GM12878 (cell line): ENCODE results near the gene PDE6D. TPM values are rescaled to one million over a fixed set of nuclear protein-coding genes. Genes with fewer than 3 reads are reported as not detected.

Experiments
- ASH2L ChIP-seq: fragments of 300-600, 200-600 bp; sonication (generic); IDR thresholded peaks from 2 replicates; pipeline ENCODE4 v1.6.1; 2017; ENCODE audit warnings: low read depth, mild to moderate bottlenecking, borderline replicate concordance
- BCL11A ChIP-seq: IDR thresholded peaks from 2 replicates; pipeline ENCODE4 v1.6.1; 2011; ENCODE audit warnings: low read depth, low read length
- CEBPZ ChIP-seq: fragments of 150-350 bp; IDR thresholded peaks from 2 replicates; pipeline ENCODE4 v1.6.1; 2016; ENCODE audit warnings: low read depth, low read length
- CHD2 ChIP-seq: IDR thresholded peaks from 2 replicates; pipeline ENCODE4 v1.6.1; 2011; ENCODE audit warnings: low read depth, low read length, improper control_type of control experiment, borderline replicate concordance
- E4F1 ChIP-seq: fragments of 450-650 bp; IDR thresholded peaks from 2 replicates; pipeline ENCODE4 v1.6.1; 2018; ENCODE audit warnings: borderline replicate concordance, mild to moderate bottlenecking; ENCODE audit not compliant: partially characterized antibody
- EGR1 ChIP-seq, 2 experiments: IDR thresholded peaks; 1 replicate in 1 of 2; 2 replicates in 1 of 2; pipeline ENCODE4 v1.6.1; 2011 to 2012; ENCODE audit warnings: low read depth in 2 of 2, low read length in 2 of 2, borderline replicate concordance in 1 of 2, mild to moderate bottlenecking in 1 of 2, moderate library complexity in 1 of 2
- FOS ChIP-seq: IDR thresholded peaks from 3 replicates; pipeline ENCODE4 v1.6.1; 2011; ENCODE audit warnings: borderline replicate concordance; ENCODE audit not compliant: insufficient read length; ENCODE audit errors: extremely low read depth
- FOXK2 ChIP-seq: fragments of 450-650 bp; IDR thresholded peaks from 2 replicates; pipeline ENCODE4 v1.6.1; 2017; ENCODE audit warnings: mild to moderate bottlenecking, moderate library complexity
- MYC ChIP-seq: IDR thresholded peaks from 2 replicates; pipeline ENCODE4 v1.6.1; 2011; ENCODE audit warnings: mild to moderate bottlenecking, low read length, moderate library complexity, inconsistent platforms; ENCODE audit not compliant: insufficient read depth, insufficient replicate concordance, insufficient read length, severe bottlenecking
- POLR2A ChIP-seq: IDR thresholded peaks from 2 replicates; pipeline ENCODE4 v1.6.1; 2011; ENCODE audit warnings: low read depth, mild to moderate bottlenecking, low read length
- POU2F2 ChIP-seq: IDR thresholded peaks from 3 replicates; pipeline ENCODE4 v1.6.1; 2011; ENCODE audit warnings: low read depth, mild to moderate bottlenecking, low read length, borderline replicate concordance
- RELB ChIP-seq: fragments of 450-650 bp; IDR thresholded peaks from 2 replicates; pipeline ENCODE4 v1.6.1; 2017; ENCODE audit warnings: low read depth, mild to moderate bottlenecking, moderate library complexity
- RUNX3 ChIP-seq: IDR thresholded peaks from 2 replicates; pipeline ENCODE4 v1.6.1; 2012; ENCODE audit warnings: low read length, inconsistent platforms
- STAT1 ChIP-seq: fragments of 450-650 bp; conservative IDR thresholded peaks from 2 replicates; pipeline ENCODE4 v1.6.1; 2014; ENCODE audit warnings: antibody characterized with exemption, mild to moderate bottlenecking
- ZNF207 ChIP-seq: fragments of 450-650 bp; IDR thresholded peaks from 2 replicates; pipeline ENCODE4 v1.6.1; 2014; ENCODE audit warnings: antibody characterized with exemption, mild to moderate bottlenecking, borderline replicate concordance
- ZNF24 ChIP-seq: fragments of 450-650 bp; IDR thresholded peaks from 2 replicates; pipeline ENCODE4 v1.6.1; 2017; ENCODE audit warnings: antibody characterized with exemption, mild to moderate bottlenecking
- ZNF592 ChIP-seq: fragments of 450-650 bp; IDR thresholded peaks from 2 replicates; pipeline ENCODE4 v1.6.1; 2017; ENCODE audit warnings: mild to moderate bottlenecking, moderate library complexity
- polyA plus RNA-seq, 11 experiments: library from polyadenylated mRNA; depleted of rRNA in 4 of 11; unstranded in 6 of 11; stranded (reverse) in 5 of 11; fragments of >200 nt; fragmentation: Nextera tagmentation in 4 of 11; fragmentation: Illumina TruSeq in 1 of 11; extraction: Ambion mirVana in 4 of 11; extraction: Trizol in 1 of 11; gene quantifications; 1 replicate in 1 of 11; 2 replicates in 10 of 11; pipeline versions ENCODE4 v1.2.1 to v1.2.3, GENCODE V29; 2011 to 2016; ENCODE audit warnings: inconsistent platforms in 2 of 11, missing spikeins in 2 of 11, low read depth in 1 of 11
- total RNA-seq, 4 experiments: library from RNA; depleted of rRNA in 3 of 4; stranded (reverse); fragments of >200 nt in 3 of 4; fragmentation: Illumina TruSeq in 1 of 4; extraction: Trizol in 1 of 4; gene quantifications; 2 replicates each; pipeline versions ENCODE4 v1.2.1 to v1.2.3, GENCODE V29; 2013 to 2021

Gene PDE6D
- total and polyA plus RNA-seq, 10 of the 15 experiments (the other 5 are each of a cell fraction or from before 2014, with no cell fraction given), result 8.2 to 69.4 (median 56.2) TPM

GRCh38 chr2:231780909-231781797 lies at the start of gene PDE6D (continued):
- no peak for TF ChIP-seq FOXK2
- peak; percentile 51 for TF ChIP-seq POU2F2
- TF ChIP-seq STAT1, result 0 out of 2 replicates have a peak, but pooled peaks have one; percentile 65
- no peak for TF ChIP-seq MYC
- peak; percentile 91 for TF ChIP-seq RUNX3
- TF ChIP-seq ZNF24, result no peak
- TF ChIP-seq EGR1 (IDR thresholded peaks at IDR 0.05; ENCODE audit: borderline replicate concordance in 1 of 2, low read depth in 2 of 2, low read length in 2 of 2), result no peak
- peak; percentile 5; the same call in 1 of the 2 replicates for TF ChIP-seq CEBPZ
- TF ChIP-seq E4F1, result peak; percentile 19
- peak; percentile 95 for TF ChIP-seq CHD2
- TF ChIP-seq BCL11A, result no peak
- TF ChIP-seq ZNF592, result no peak
- TF ChIP-seq ZNF207, result no peak
- TF ChIP-seq RELB, result peak; percentile 93; the same call in 1 of the 2 replicates
- peak; percentile 64; the same call in 1 of the 2 replicates for TF ChIP-seq ASH2L
- peak; percentile 93 for TF ChIP-seq POLR2A
- TF ChIP-seq FOS, result peak; percentile 94
